ENCODE data around the gene NR2C2. TPM values are rescaled to one million over a fixed set of nuclear protein-coding genes. Genes with fewer than 3 reads are reported as not detected.
A peak's percentile ranks its signal among the peaks of the same experiment; 100 is the strongest.

The NR2C2 gene
- total RNA-seq, 1 experiment from 2014 or later = 46.8 TPM

DNA sequence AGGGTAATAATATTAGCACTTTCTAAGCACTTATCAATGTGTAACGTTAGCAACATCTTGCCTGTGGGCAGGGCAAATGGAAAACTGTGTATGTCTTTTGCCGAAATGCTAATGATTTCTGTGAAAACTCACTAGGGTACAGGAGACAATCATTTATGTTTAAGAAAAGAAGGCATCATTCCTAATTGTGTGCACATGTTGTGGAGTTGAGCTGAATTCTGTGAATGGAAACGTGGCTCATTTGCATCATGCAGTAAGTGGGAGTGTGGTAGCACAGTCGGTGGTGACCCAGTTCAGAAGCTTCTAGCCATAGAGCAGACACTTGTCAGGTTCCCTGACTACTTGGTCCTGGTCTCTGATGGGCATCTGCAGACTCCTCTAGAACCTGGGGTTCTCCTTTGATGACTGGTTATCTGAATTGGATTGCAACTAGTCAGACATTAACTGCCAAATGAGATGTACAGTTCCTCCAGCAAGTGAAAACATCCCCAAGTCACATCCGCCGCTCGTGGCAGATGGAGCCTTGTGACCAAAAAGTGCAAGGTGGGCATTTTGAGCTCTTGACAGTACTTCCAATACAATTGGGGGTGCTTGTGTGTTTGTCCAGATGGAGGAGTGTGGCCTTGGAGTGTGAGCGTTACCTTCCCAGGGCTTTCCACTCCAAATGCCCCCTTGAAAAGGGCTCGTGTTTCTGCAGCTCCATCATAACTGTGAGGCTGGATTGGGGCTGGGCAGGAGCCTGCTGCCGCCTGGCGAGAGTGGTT, 96.2 kb downstream of the NR2C2 start:
- no peak overlapping the region for H3K4me2 ChIP-seq (ENCODE audit: low read depth, low read length, poor library complexity, severe bottlenecking)

DNA sequence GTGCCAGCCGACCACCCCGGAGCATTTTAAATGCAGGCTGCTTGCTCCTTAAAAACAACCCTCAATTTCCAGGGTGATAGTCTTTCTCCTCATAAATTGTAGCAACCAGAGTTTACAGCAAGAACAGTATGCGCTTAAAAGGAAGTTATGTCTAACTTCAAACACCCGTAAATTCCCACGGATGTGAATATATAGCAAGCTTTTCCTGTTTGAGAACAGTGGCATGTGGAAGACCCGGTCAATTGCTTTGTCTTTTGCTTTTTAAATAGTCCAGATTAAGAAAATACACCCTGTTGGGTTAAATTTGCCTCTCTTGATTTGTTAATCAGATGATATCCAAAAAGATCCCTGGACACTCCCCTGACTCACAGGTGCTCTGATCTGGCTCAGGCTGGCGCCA, 96.9 kb downstream of the NR2C2 start:
- peak overlapping the region; percentile 7; the same call in 1 of the 2 replicates for H3K9ac ChIP-seq (ENCODE audit: low read length)
- H2AFZ ChIP-seq (ENCODE audit: low read length) = no peak overlapping the region
- H3K36me3 ChIP-seq (ENCODE audit: insufficient read depth, low read length) = peaks cover 82% of the 10 kb centered on the region
- peak; percentile 72 for DNase-seq
- H3K79me2 ChIP-seq (ENCODE audit: low read length) = peaks cover 43% of the 10 kb centered on the region
- no peaks in the 10 kb centered on the region for H4K20me1 ChIP-seq (ENCODE audit: insufficient read depth, low read depth, low read length)
- peak overlapping the region; percentile 69 for H3K27ac ChIP-seq (ENCODE audit: low read length)
- H3K9me3 ChIP-seq (ENCODE audit: low read length) = no peaks in the 10 kb centered on the region
- no peaks in the 10 kb centered on the region for H3K27me3 ChIP-seq (ENCODE audit: low read length)
- no peak overlapping the region for H3K4me3 ChIP-seq (ENCODE audit: low read length)
- no peaks in the 10 kb centered on the region for H3K9me2 ChIP-seq (replicated peaks; ENCODE audit: insufficient read depth, low read length)
- peaks cover 45% of the 10 kb centered on the region for H3K4me1 ChIP-seq (ENCODE audit: low read length)
- H3K4me2 ChIP-seq (ENCODE audit: low read depth, low read length, poor library complexity, severe bottlenecking) = peak overlapping the region; percentile 27

More for the DNA sequence above, 96.2 kb downstream of the NR2C2 start:
- Histone ChIP-seq H4K20me1 (ENCODE audit: insufficient read depth, low read depth, low read length) (no peaks in the 10 kb centered on the region), H2AFZ (ENCODE audit: low read length) (no peak overlapping the region), H3K27ac (ENCODE audit: low read length) (peak overlapping the region; percentile 69), H3K4me3 (ENCODE audit: low read length) (no peak overlapping the region), H3K4me1 (ENCODE audit: low read length) (peaks cover 44% of the 10 kb centered on the region), H3K27me3 (ENCODE audit: low read length) (no peaks in the 10 kb centered on the region), H3K9ac (ENCODE audit: low read length) (no peak overlapping the region), H3K9me3 (ENCODE audit: low read length) (no peaks in the 10 kb centered on the region), H3K79me2 (ENCODE audit: low read length) (peaks cover 35% of the 10 kb centered on the region), H3K9me2 (replicated peaks; ENCODE audit: insufficient read depth, low read length) (no peaks in the 10 kb centered on the region), H3K36me3 (ENCODE audit: insufficient read depth, low read length) (peaks cover 79% of the 10 kb centered on the region)
- DNase-seq = no peak

GRCh38 chr3:15045667-15046066, 98.3 kb downstream of the NR2C2 start:
- DNase-seq = no peak
- Histone ChIP-seq H4K20me1 (ENCODE audit: insufficient read depth, low read depth, low read length) (0 out of 2 replicates have a peak, but pooled peaks cover 8% of the 10 kb centered on the region), H3K27me3 (ENCODE audit: low read length) (no peaks in the 10 kb centered on the region), H3K4me1 (ENCODE audit: low read length) (peaks cover 58% of the 10 kb centered on the region), H3K9ac (ENCODE audit: low read length) (0 out of 2 replicates have a peak overlapping the region, but pooled peaks have one; percentile 7), H3K36me3 (ENCODE audit: insufficient read depth, low read length) (peaks cover 89% of the 10 kb centered on the region), H3K9me3 (ENCODE audit: low read length) (no peaks in the 10 kb centered on the region), H2AFZ (ENCODE audit: low read length) (no peak overlapping the region), H3K27ac (ENCODE audit: low read length) (peak overlapping the region; percentile 69), H3K9me2 (replicated peaks; ENCODE audit: insufficient read depth, low read length) (no peaks in the 10 kb centered on the region), H3K79me2 (ENCODE audit: low read length) (peaks cover 54% of the 10 kb centered on the region), H3K4me3 (ENCODE audit: low read length) (no peak overlapping the region), H3K4me2 (ENCODE audit: low read depth, low read length, poor library complexity, severe bottlenecking) (peak overlapping the region; percentile 27)

DNA sequence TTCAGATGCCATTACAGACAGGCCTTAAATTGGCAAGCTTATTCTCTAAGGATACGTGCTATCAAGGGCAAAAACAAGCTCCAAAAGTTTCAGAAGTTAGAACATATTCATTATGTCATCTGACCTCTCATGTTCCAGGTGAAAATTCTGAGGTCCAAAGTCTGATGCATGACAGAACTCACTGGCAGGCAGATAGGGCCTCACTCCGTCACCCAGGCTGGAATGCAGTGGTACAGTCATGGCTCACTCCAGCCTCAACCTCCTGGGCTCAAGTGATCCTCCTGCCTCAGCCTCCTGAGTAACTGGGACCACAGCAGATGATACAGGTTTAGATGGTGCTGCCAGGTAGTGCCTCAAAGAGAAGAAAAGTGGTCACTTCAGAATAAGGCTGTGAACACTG, 102.2 kb downstream of the NR2C2 start:
- no peak for DNase-seq
- H3K27me3 ChIP-seq (ENCODE audit: low read length) = no peaks in the 10 kb centered on the region
- peak overlapping the region; percentile 89 for H3K27ac ChIP-seq (ENCODE audit: low read length)
- peak overlapping the region; percentile 42 for H3K4me2 ChIP-seq (ENCODE audit: low read depth, low read length, poor library complexity, severe bottlenecking)
- H3K4me3 ChIP-seq (ENCODE audit: low read length) = no peak overlapping the region
- peaks cover 77% of the 10 kb centered on the region for H3K36me3 ChIP-seq (ENCODE audit: insufficient read depth, low read length)
- no peaks in the 10 kb centered on the region for H3K9me2 ChIP-seq (replicated peaks; ENCODE audit: insufficient read depth, low read length)
- no peak overlapping the region for H2AFZ ChIP-seq (ENCODE audit: low read length)
- H3K9ac ChIP-seq (ENCODE audit: low read length) = no peak overlapping the region; the same call in 1 of the 2 replicates
- peaks cover 73% of the 10 kb centered on the region for H3K79me2 ChIP-seq (ENCODE audit: low read length)
- peaks cover 77% of the 10 kb centered on the region for H3K4me1 ChIP-seq (ENCODE audit: low read length)
- H4K20me1 ChIP-seq (ENCODE audit: insufficient read depth, low read depth, low read length) = peaks cover 23% of the 10 kb centered on the region
- H3K9me3 ChIP-seq (ENCODE audit: low read length) = no peaks in the 10 kb centered on the region

DNA sequence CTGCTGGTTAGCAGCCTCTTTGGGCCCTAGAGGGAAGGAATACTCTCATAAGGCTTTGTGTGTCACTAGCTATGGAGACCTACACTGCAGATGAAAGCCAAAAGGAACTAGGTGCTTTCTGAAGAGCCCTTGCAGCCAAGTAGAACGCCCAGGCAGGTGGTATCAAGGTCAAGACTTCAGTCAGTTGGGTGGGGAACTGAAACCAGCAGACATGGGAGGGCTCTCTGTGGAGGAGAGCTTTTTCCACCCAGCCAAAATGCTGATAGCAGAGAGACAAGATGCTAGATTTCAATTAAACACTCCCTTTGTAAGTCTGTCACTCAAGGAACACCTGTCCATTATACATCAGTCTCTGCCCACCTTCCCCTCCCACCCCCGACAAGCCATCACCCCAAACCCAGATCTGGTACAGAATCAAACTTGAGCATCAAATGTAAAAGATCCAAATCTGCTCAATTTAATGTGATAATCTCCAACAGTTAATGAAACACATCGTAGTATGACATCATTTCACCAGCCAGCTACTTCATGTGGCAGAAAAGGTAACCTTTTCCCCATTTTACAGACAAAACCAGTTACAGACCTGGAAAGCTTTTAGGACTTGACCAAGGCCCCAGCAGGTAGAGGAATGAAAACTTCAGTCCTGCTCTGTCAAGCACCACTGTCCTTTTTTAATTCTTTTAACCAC, 103.2 kb downstream of the NR2C2 start:
- no peak overlapping the region for H2AFZ ChIP-seq (ENCODE audit: low read length)
- no peaks in the 10 kb centered on the region for H3K9me3 ChIP-seq (ENCODE audit: low read length)
- H3K27me3 ChIP-seq (ENCODE audit: low read length) = no peaks in the 10 kb centered on the region
- peak overlapping the region; percentile 45 for H3K4me2 ChIP-seq (ENCODE audit: low read depth, low read length, poor library complexity, severe bottlenecking)
- H4K20me1 ChIP-seq (ENCODE audit: insufficient read depth, low read depth, low read length) = peaks cover 27% of the 10 kb centered on the region
- peak overlapping the region; percentile 89 for H3K27ac ChIP-seq (ENCODE audit: low read length)
- no peak overlapping the region; the same call in 1 of the 2 replicates for H3K4me3 ChIP-seq (ENCODE audit: low read length)
- peaks cover 71% of the 10 kb centered on the region for H3K36me3 ChIP-seq (ENCODE audit: insufficient read depth, low read length)
- H3K4me1 ChIP-seq (ENCODE audit: low read length) = peaks cover 73% of the 10 kb centered on the region
- H3K9me2 ChIP-seq (replicated peaks; ENCODE audit: insufficient read depth, low read length) = no peaks in the 10 kb centered on the region
- H3K9ac ChIP-seq (ENCODE audit: low read length) = peak overlapping the region; percentile 49
- peaks cover 81% of the 10 kb centered on the region for H3K79me2 ChIP-seq (ENCODE audit: low read length)
- DNase-seq = peak; percentile 84

DNA sequence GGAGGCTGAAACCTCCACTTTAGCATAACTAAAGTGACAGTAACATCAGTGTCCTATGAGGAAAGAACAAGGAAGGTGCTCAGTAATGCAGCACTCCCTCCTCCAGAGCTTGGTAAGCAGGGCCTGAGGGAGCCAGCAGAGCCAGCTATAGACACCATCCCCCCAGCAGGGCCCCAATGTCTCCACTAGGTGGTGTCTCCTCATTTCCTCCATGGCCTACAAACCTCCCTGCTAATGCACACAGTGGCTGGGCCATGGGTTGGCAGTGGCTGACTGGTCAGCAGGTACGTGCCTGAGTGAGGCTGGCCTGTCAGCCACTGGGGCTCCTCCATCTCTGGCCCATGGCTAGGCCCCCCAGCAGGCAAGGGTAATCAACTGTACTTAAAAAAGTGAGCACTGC, 104.1 kb downstream of the NR2C2 start:
- peaks cover 66% of the 10 kb centered on the region for H3K36me3 ChIP-seq (ENCODE audit: insufficient read depth, low read length)
- peak overlapping the region; percentile 14; the same call in 1 of the 2 replicates for H3K9ac ChIP-seq (ENCODE audit: low read length)
- no peaks in the 10 kb centered on the region for H3K9me2 ChIP-seq (replicated peaks; ENCODE audit: insufficient read depth, low read length)
- peak; percentile 80 for DNase-seq
- H3K27ac ChIP-seq (ENCODE audit: low read length) = peak overlapping the region; percentile 89
- no peaks in the 10 kb centered on the region for H3K27me3 ChIP-seq (ENCODE audit: low read length)
- H3K4me3 ChIP-seq (ENCODE audit: low read length) = no peak overlapping the region
- H2AFZ ChIP-seq (ENCODE audit: low read length) = no peak overlapping the region
- peaks cover 31% of the 10 kb centered on the region for H4K20me1 ChIP-seq (ENCODE audit: insufficient read depth, low read depth, low read length)
- H3K4me2 ChIP-seq (ENCODE audit: low read depth, low read length, poor library complexity, severe bottlenecking) = peak overlapping the region; percentile 45
- H3K9me3 ChIP-seq (ENCODE audit: low read length) = no peaks in the 10 kb centered on the region
- peaks cover 69% of the 10 kb centered on the region for H3K4me1 ChIP-seq (ENCODE audit: low read length)
- peaks cover 88% of the 10 kb centered on the region for H3K79me2 ChIP-seq (ENCODE audit: low read length)

DNA sequence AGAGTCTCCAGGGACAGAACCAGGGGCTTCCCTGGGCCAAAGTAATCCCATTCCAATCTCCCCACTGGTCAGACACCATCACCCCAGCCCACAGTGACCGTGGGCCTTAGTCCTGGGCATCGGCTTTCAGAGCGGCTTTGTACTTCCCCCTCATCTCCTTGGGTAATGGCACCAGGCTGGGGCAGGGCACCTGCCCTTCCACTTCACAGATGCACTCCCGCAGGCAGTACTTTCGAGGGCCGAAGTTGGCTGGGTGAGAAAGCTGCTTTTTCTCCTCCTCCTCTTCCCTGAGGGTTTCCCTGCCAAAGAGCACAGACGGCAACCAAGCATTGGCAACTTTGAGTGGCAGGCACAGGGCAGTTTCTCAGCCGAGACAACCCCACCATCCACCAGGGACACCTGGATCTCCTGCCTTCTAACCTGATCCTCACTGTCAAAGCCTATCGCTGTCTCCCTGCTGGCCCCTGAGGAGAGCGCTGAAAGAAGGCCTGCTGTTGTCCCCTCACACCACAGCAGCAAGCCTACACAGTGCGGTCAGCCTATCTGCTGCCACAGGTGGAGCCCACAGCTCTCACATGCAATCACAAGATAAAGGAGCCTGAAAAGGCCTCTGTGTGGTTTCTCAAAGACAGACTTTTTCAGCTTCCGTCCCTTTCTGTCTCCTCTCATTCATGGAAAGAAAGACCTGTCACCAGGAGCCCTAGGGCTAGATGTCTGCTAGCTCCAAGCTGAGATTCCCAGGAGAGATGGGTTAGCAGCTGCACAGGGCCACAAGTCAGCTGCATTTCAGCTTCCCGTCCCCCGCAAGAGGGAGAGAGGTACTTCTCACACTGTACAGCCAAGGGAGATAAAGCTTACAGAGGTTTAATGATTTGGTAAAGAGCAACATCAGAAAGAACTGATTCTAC, 105.2 kb downstream of the NR2C2 start:
- H3K36me3 ChIP-seq (ENCODE audit: insufficient read depth, low read length) = peaks cover 62% of the 10 kb centered on the region; the same call in 1 of the 2 replicates
- H3K9ac ChIP-seq (ENCODE audit: low read length) = no peak overlapping the region
- H3K27ac ChIP-seq (ENCODE audit: low read length) = peak overlapping the region; percentile 43; the same call in 1 of the 2 replicates
- no peaks in the 10 kb centered on the region for H3K9me2 ChIP-seq (replicated peaks; ENCODE audit: insufficient read depth, low read length)
- no peak for DNase-seq
- H2AFZ ChIP-seq (ENCODE audit: low read length) = no peak overlapping the region
- H3K79me2 ChIP-seq (ENCODE audit: low read length) = peaks cover 95% of the 10 kb centered on the region
- no peak overlapping the region for H3K4me2 ChIP-seq (ENCODE audit: low read depth, low read length, poor library complexity, severe bottlenecking)
- peaks cover 62% of the 10 kb centered on the region for H3K4me1 ChIP-seq (ENCODE audit: low read length)
- no peak overlapping the region for H3K4me3 ChIP-seq (ENCODE audit: low read length)
- H3K27me3 ChIP-seq (ENCODE audit: low read length) = no peaks in the 10 kb centered on the region
- H4K20me1 ChIP-seq (ENCODE audit: insufficient read depth, low read depth, low read length) = peaks cover 31% of the 10 kb centered on the region
- H3K9me3 ChIP-seq (ENCODE audit: low read length) = no peaks in the 10 kb centered on the region

Measured in Karpas-422 (cell line).